Measurements from ENCODE around the gene AMOTL1.
"Not testable (repeated sequence)": the region's sequence is repeated elsewhere in the genome, so short reads cannot be mapped to it uniquely, and the experiment has no call there.

AMOTL1 gene

GRCh38 chr11:94828088-94828487 lies 59.9 kb downstream of the AMOTL1 start:
- no peak for DNase-seq

- DNase-seq = no peak
Measured at GRCh38 chr11:94830722-94831510, 62.8 kb downstream of the AMOTL1 start.

GRCh38 chr11:94831529-94831928 lies 63.4 kb downstream of the AMOTL1 start:
- DNase-seq = no peak

GRCh38 chr11:94832604-94833235 lies 64.6 kb downstream of the AMOTL1 start:
- no peak for DNase-seq

GRCh38 chr11:94834911-94835593 lies 66.9 kb downstream of the AMOTL1 start:
- no peak for DNase-seq

- no peak for DNase-seq
Measured at GRCh38 chr11:94835594-94835927, 67.4 kb downstream of the AMOTL1 start.

- DNase-seq = no peak
Measured at GRCh38 chr11:94837317-94837716, 69.2 kb downstream of the AMOTL1 start.

- no peak for DNase-seq
Measured at GRCh38 chr11:94838027-94838731, 70.0 kb downstream of the AMOTL1 start.

GRCh38 chr11:94840209-94840608 lies 72.1 kb downstream of the AMOTL1 start:
- DNase-seq = no peak

- DNase-seq = no peak
Measured at GRCh38 chr11:94844031-94844430, 75.9 kb downstream of the AMOTL1 start.

- DNase-seq = no peak
Measured at GRCh38 chr11:94845622-94846021, 77.5 kb downstream of the AMOTL1 start.

GRCh38 chr11:94849839-94850238 lies 81.7 kb downstream of the AMOTL1 start:
- DNase-seq = no peak

GRCh38 chr11:94851864-94852636 lies 83.9 kb downstream of the AMOTL1 start:
- no peak for DNase-seq

- not testable (repeated sequence) for DNase-seq
Measured at GRCh38 chr11:94853288-94853687, 85.1 kb downstream of the AMOTL1 start.

- DNase-seq = no peak
Measured at GRCh38 chr11:94853836-94854235, 85.7 kb downstream of the AMOTL1 start.

GRCh38 chr11:94854770-94855633 lies 86.8 kb downstream of the AMOTL1 start:
- no peak for DNase-seq

GRCh38 chr11:94855666-94856065 lies 87.5 kb downstream of the AMOTL1 start:
- no peak for DNase-seq

GRCh38 chr11:94856443-94856842 lies 88.3 kb downstream of the AMOTL1 start:
- no peak for DNase-seq

GRCh38 chr11:94857337-94857736 lies 89.2 kb downstream of the AMOTL1 start:
- no peak for DNase-seq

- DNase-seq = no peak
Measured at GRCh38 chr11:94858012-94858705, 90.0 kb downstream of the AMOTL1 start.

- no peak for DNase-seq
Measured at GRCh38 chr11:94860333-94860732, 92.2 kb downstream of the AMOTL1 start.

Data from Kasumi-1 (cell line).